Erythroblast (primary cell): ENCODE results near the gene TBC1D13.

Experiments used
- DNase-seq, 2 experiments: peaks; one replicate each; lab custom pipeline; 2025; lab: John Stamatoyannopoulos, UW
- GATA1 ChIP-seq: IDR thresholded peaks from 2 replicates; pipeline ENCODE4 v1.6.1; 2011; ENCODE audit warnings: low read depth, mild to moderate bottlenecking, control low read depth, low read length, moderate library complexity
- POLR2A ChIP-seq: IDR thresholded peaks from 2 replicates; pipeline ENCODE4 v1.6.1; 2011; ENCODE audit warnings: mild to moderate bottlenecking, low read length

Gene TBC1D13

GRCh38 chr9:128821584-128822406 lies 34.7 kb downstream of the TBC1D13 start:
- no peak for DNase-seq
- no peak for TF ChIP-seq POLR2A
- TF ChIP-seq GATA1, result no peak

GRCh38 chr9:128822407-128823042 lies 35.5 kb downstream of the TBC1D13 start:
- TF ChIP-seq GATA1 (no peak), POLR2A (peak; percentile 2)
- DNase-seq, result no peak

GRCh38 chr9:128823362-128823902 lies 36.4 kb downstream of the TBC1D13 start:
- TF ChIP-seq POLR2A, result no peak
- TF ChIP-seq GATA1, result no peak
- no peak for DNase-seq

- TF ChIP-seq POLR2A (no peak), GATA1 (no peak)
- DNase-seq, result no peak
These were observed 36.9 kb downstream of the TBC1D13 start for GRCh38 chr9:128823903-128824406.

- DNase-seq, result no peak
- TF ChIP-seq POLR2A (no peak), GATA1 (no peak)
These were observed 37.9 kb downstream of the TBC1D13 start for GRCh38 chr9:128824911-128825310.

- no peak for DNase-seq
- no peak for TF ChIP-seq POLR2A
- TF ChIP-seq GATA1, result no peak
These were observed 39.1 kb downstream of the TBC1D13 start for GRCh38 chr9:128825923-128826700.

GRCh38 chr9:128828267-128828666 lies 41.2 kb downstream of the TBC1D13 start:
- peak in 1 of 2 experiments; percentile 19 for DNase-seq
- TF ChIP-seq POLR2A, result no peak
- TF ChIP-seq GATA1, result no peak

GRCh38 chr9:128828719-128829452 lies 41.8 kb downstream of the TBC1D13 start:
- TF ChIP-seq GATA1, result no peak
- TF ChIP-seq POLR2A, result no peak
- no peak for DNase-seq

- DNase-seq, result peak; percentile 94 to 96
- TF ChIP-seq GATA1 (no peak), POLR2A (peak; percentile 81)
These were observed 42.6 kb downstream of the TBC1D13 start, which contains the start of gene SPOUT1 for GRCh38 chr9:128829477-128830251. Gene SPOUT1, minus strand, starts transcription at chr9:128829794. Its CDS starts 14 bp downstream, at chr9:128829780.

- TF ChIP-seq POLR2A (no peak), GATA1 (no peak)
- DNase-seq, result no peak
These were observed 46.6 kb downstream of the TBC1D13 start for GRCh38 chr9:128833696-128834095.

- DNase-seq, result no peak
- TF ChIP-seq POLR2A (no peak), GATA1 (no peak)
These were observed 48.5 kb downstream of the TBC1D13 start for GRCh38 chr9:128835246-128836210.
